HepG2 (cell line): ENCODE results near the gene TMOD2. TPM values are rescaled to one million over a fixed set of nuclear protein-coding genes. Genes with fewer than 3 reads are reported as not detected.

Experiments
- ATAC-seq: fragments of 200-7000 bp; cut with Tn5 transposase; 3 replicates; pipeline ENCODE4 v1.9.1; 2020; ENCODE audit warnings: mild to moderate bottlenecking, moderate library complexity
- BruUV-seq: library from RNA; stranded (reverse); fragments of 400-500 nt; replicated peaks from 2 replicates; lab custom pipeline; 2021; lab: Mats Ljungman, UMichigan
- CTCF ChIA-PET: fragments of 300-600 bp; formaldehyde crosslinking; extraction: SDS; loops from one replicate; lab custom pipeline; 2021; ENCODE audit warnings: low total read pairs, inconsistent platforms, low intra/inter-chr PET ratio; lab: Yijun Ruan, JAX
- POLR2A ChIA-PET: fragments of 350-600 bp; sonication (Branson Sonifier 250); formaldehyde crosslinking; loops from one replicate; lab custom pipeline; 2020; ENCODE audit warnings: antibody characterized with exemption, inconsistent platforms; lab: Yijun Ruan, JAX
- DNase-seq: peaks from one replicate; pipeline ENCODE4 v3.0.0-alpha.2; 2015; ENCODE audit warnings: low spot score
- FAIRE-seq: peaks from 3 replicates; lab custom pipeline; 2011; peaks lifted over from hg19 to GRCh38; lab: Jason Lieb, UNC
- H2AFZ ChIP-seq: one replicate; pipeline ENCODE4 v1.6.1; 2011; ENCODE audit warnings: low read length, inconsistent platforms
- H3K27ac ChIP-seq: fragments of 300-600 bp; 3 replicates; pipeline ENCODE4 v1.8.0; 2011; ENCODE audit warnings: mixed run types, mild to moderate bottlenecking, mixed read lengths, low read length, inconsistent platforms; ENCODE audit not compliant: insufficient read depth; ENCODE audit errors: extremely low read length
- H3K27me3 ChIP-seq, 2 experiments: fragments of 200-600 bp in 1 of 2; 2 replicates in 1 of 2; 3 replicates in 1 of 2; pipeline versions ENCODE4 v1.6.0 to v1.8.0; 2011; ENCODE audit warnings: low read length in 2 of 2, mild to moderate bottlenecking in 2 of 2, moderate library complexity in 2 of 2, inconsistent platforms in 1 of 2; ENCODE audit not compliant: insufficient read depth in 2 of 2, control insufficient read depth in 1 of 2
- H3K36me3 ChIP-seq, 2 experiments: fragments of 200-600 bp in 1 of 2; replicated peaks in 1 of 2; 2 replicates in 1 of 2; 3 replicates in 1 of 2; pipeline versions ENCODE4 v1.5.1 to v1.8.0; 2011; ENCODE audit warnings: low read length in 2 of 2, inconsistent platforms in 1 of 2; ENCODE audit not compliant: insufficient read depth in 2 of 2, control insufficient read depth in 1 of 2
- H3K4me1 ChIP-seq: 2 replicates; pipeline ENCODE4 v1.5.1; 2012; ENCODE audit warnings: low read length, inconsistent platforms; ENCODE audit not compliant: insufficient read depth
- H3K4me2 ChIP-seq: 2 replicates; pipeline ENCODE4 v1.6.0; 2011; ENCODE audit warnings: low read depth, low read length, inconsistent platforms
- H3K4me3 ChIP-seq, 3 experiments: fragments of 200-600 bp in 1 of 3; sonication (generic), shearing (Covaris generic) in 1 of 3; replicated peaks in 1 of 3; 2 replicates each; pipeline ENCODE4 v1.5.1; 2011 to 2016; ENCODE audit warnings: low read length in 3 of 3, inconsistent platforms in 2 of 3, low read depth in 2 of 3, mild to moderate bottlenecking in 2 of 3, control low read depth in 1 of 3, mixed read lengths in 1 of 3; ENCODE audit not compliant: insufficient read depth in 1 of 3
- H3K79me2 ChIP-seq: one replicate; pipeline ENCODE4 v1.6.1; 2011; ENCODE audit warnings: low read length, inconsistent platforms; ENCODE audit not compliant: insufficient read depth
- H3K9ac ChIP-seq: 2 replicates; pipeline ENCODE4 v1.6.0; 2011; ENCODE audit warnings: mild to moderate bottlenecking, low read depth, low read length, inconsistent platforms; ENCODE audit not compliant: insufficient read depth
- H3K9me3 ChIP-seq: 2 replicates; pipeline ENCODE4 v1.5.1; 2012; ENCODE audit warnings: mild to moderate bottlenecking, low read length
- H4K20me1 ChIP-seq: 2 replicates; pipeline ENCODE4 v1.6.0; 2011; ENCODE audit warnings: inconsistent platforms, mild to moderate bottlenecking, low read length, moderate library complexity; ENCODE audit not compliant: insufficient read depth
- BORCS8-MEF2B ChIP-seq: sonication (generic); formaldehyde crosslinking; IDR thresholded peaks from 2 replicates; pipeline ENCODE4 v1.8.0; 2022; ENCODE audit warnings: mild to moderate bottlenecking, missing genetic modification reagents
- CREB1 ChIP-seq, 2 experiments: fragments of 450-650 bp in 1 of 2; IDR thresholded peaks; 2 replicates each; pipeline ENCODE4 v1.6.1; 2016 to 2017; ENCODE audit warnings: control low read depth in 1 of 2, mild to moderate bottlenecking in 1 of 2, missing compliant biosample characterization in 1 of 2, missing genetic modification characterization in 1 of 2
- FOXA1 ChIP-seq, 2 experiments: fragments of 450-650 bp in 1 of 2; sonication (generic) in 1 of 2; formaldehyde crosslinking in 1 of 2; IDR thresholded peaks; 2 replicates each; pipeline versions ENCODE4 v1.4.0 to v1.6.1; 2016 to 2020; ENCODE audit warnings: missing genetic modification reagents in 1 of 2
- HOXA3 ChIP-seq: sonication (generic); formaldehyde crosslinking; IDR thresholded peaks from 2 replicates; pipeline ENCODE4 v1.5.0; 2020; ENCODE audit warnings: missing genetic modification reagents
- KDM2A ChIP-seq: sonication (generic); formaldehyde crosslinking; IDR thresholded peaks from 2 replicates; pipeline ENCODE4 v1.4.0; 2020; ENCODE audit warnings: low read depth, missing genetic modification reagents, borderline replicate concordance
- KLF16 ChIP-seq, 2 experiments: sonication (generic) in 1 of 2; formaldehyde crosslinking in 1 of 2; IDR thresholded peaks; 2 replicates each; pipeline versions ENCODE4 v1.6.1 to v1.8.0; 2016 to 2023; ENCODE audit warnings: missing genetic modification reagents in 2 of 2, missing compliant biosample characterization in 1 of 2
- ZBTB21 ChIP-seq: sonication (generic); formaldehyde crosslinking; IDR thresholded peaks from 2 replicates; pipeline ENCODE4 v1.4.0; 2020; ENCODE audit warnings: missing genetic modification reagents
- ZNF232 ChIP-seq: sonication (generic); formaldehyde crosslinking; IDR thresholded peaks from 2 replicates; pipeline ENCODE4 v1.4.0; 2020; ENCODE audit warnings: missing genetic modification reagents, borderline replicate concordance
- ZNF546 ChIP-seq: sonication (generic); formaldehyde crosslinking; conservative IDR thresholded peaks from 2 replicates; pipeline ENCODE4 v1.8.1; 2023; ENCODE audit warnings: mild to moderate bottlenecking, missing genetic modification reagents
- ZNF629 ChIP-seq: sonication (generic); formaldehyde crosslinking; conservative IDR thresholded peaks from 2 replicates; pipeline ENCODE4 v1.5.0; 2020; ENCODE audit warnings: missing genetic modification reagents
- ZNF790 ChIP-seq: sonication (generic); formaldehyde crosslinking; IDR thresholded peaks from 2 replicates; pipeline ENCODE4 v1.8.0; 2022; ENCODE audit warnings: missing genetic modification reagents, mild to moderate bottlenecking, borderline replicate concordance
- WGBS: methylation state at CpG from one replicate; pipeline ENCODE4 v1.1.6; 2017; ENCODE audit warnings: low lambda C conversion rate; 5-methylcytosine and 5-hydroxymethylcytosine counted together
- in situ Hi-C: cut with HindIII; loops from 2 replicates; pipeline ENCODE4 v1.10.0; 2017; ENCODE audit warnings: low pct_unique_long_range_greater_than_20kb; ENCODE audit not compliant: extremely low pct_ligation_motif_present
- intact Hi-C: fragments of 100-400 bp; cut with micrococcal nuclease; formaldehyde crosslinking; loops from one replicate; pipeline ENCODE4 v1.10.0; 2022; ENCODE audit not compliant: unreplicated experiment
- polyA plus RNA-seq, 8 experiments: library from polyadenylated mRNA; depleted of rRNA in 3 of 8; stranded (reverse) in 7 of 8; unstranded in 1 of 8; fragments of >200 nt; fragmentation: Illumina TruSeq in 4 of 8; extraction: Trizol in 4 of 8; gene quantifications; 2 replicates each; pipeline versions ENCODE4 v1.2.1 to v1.2.3, GENCODE V29; 2011 to 2016; ENCODE audit warnings: low read depth in 4 of 8, missing spikeins in 1 of 8, mixed read lengths in 1 of 8; ENCODE audit not compliant: insufficient read depth in 1 of 8
- total RNA-seq, 5 experiments: library from RNA; depleted of rRNA; stranded (reverse); fragments of >200 nt; fragmentation: Illumina TruSeq; extraction: Trizol; gene quantifications; 2 replicates each; pipeline ENCODE4 v1.2.3, GENCODE V29; 2016; ENCODE audit warnings: low read depth in 1 of 5
- TF ChIP-seq, protein P1 (sequence below), 2 experiments: fragments of 450-650 bp in 1 of 2; sonication (generic) in 1 of 2; formaldehyde crosslinking; IDR thresholded peaks; 2 replicates each; pipeline versions ENCODE4 v1.5.0 to v1.8.0; 2020 to 2022; ENCODE audit warnings: mild to moderate bottlenecking in 1 of 2, missing genetic modification reagents in 1 of 2
- TF ChIP-seq, protein P2 (sequence below): sonication (generic); formaldehyde crosslinking; IDR thresholded peaks from 2 replicates; pipeline ENCODE4 v1.8.1; 2023; ENCODE audit warnings: missing genetic modification reagents, inconsistent platforms, borderline replicate concordance
- TF ChIP-seq, protein P3 (sequence below): sonication (generic); formaldehyde crosslinking; IDR thresholded peaks from 2 replicates; pipeline ENCODE4 v1.5.0; 2020; ENCODE audit warnings: missing genetic modification reagents

The TMOD2 gene
- total and polyA plus RNA-seq, 2 of the 13 experiments (the other 11 are each of a cell fraction or from before 2014, with no cell fraction given) = 0.01 to 0.02 TPM

DNA sequence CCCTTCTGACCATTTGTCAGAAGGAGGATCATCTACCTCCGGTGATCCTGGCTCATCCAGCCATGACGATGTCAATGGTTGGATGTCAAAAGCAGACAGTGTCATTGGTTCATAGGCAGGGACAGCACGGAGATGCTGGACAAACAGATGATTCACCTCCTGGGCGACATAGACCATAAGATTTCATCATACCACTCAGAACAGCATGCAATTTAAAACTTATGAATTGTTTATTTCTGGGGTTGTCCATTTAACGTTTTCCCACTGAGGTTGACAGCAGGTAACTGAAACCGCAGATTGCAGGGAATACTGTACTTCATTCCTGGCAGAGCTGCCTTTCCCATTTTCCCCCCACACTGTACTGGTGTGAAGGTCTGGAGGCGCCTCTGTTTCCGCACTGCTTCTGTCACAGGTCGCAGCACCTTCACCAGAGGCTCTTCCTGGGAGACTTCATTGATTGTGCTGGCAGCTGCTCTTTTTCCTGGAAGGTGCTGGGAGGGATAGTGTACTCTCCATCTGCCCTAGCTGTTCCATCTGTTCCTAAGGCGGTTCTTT is 45.5 kb downstream of the TMOD2 start (continued):
- no peak for TF ChIP-seq ZNF232
- 0 out of 4 replicates have a peak, but pooled peaks of 1 of the 2 experiments have one; percentile 32 for TF ChIP-seq KLF16 (CRISPR knock-in tag; IDR thresholded peaks at IDR 0.05)
- TF ChIP-seq, protein P1, sequence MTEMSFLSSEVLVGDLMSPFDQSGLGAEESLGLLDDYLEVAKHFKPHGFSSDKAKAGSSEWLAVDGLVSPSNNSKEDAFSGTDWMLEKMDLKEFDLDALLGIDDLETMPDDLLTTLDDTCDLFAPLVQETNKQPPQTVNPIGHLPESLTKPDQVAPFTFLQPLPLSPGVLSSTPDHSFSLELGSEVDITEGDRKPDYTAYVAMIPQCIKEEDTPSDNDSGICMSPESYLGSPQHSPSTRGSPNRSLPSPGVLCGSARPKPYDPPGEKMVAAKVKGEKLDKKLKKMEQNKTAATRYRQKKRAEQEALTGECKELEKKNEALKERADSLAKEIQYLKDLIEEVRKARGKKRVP (CRISPR knock-in tag; IDR thresholded peaks at IDR 0.05) = peak in 1 of 2 experiments; percentile 94; a peak in 2 of 4 replicates
- TF ChIP-seq ZNF790 (CRISPR knock-in tag) = no peak
- 0 out of 2 replicates have a peak, but pooled peaks have one; percentile 25 for TF ChIP-seq KDM2A (CRISPR knock-in tag)
- TF ChIP-seq ZNF629 (CRISPR knock-in tag) = no peak
- peak; percentile 70 for TF ChIP-seq ZBTB21
- no peak for TF ChIP-seq ZNF546 (CRISPR knock-in tag)
- TF ChIP-seq CREB1 (IDR thresholded peaks at IDR 0.05) = peak; percentile 72
- no peak for TF ChIP-seq CREB1 (CRISPR knock-in tag; IDR thresholded peaks at IDR 0.05)
- TF ChIP-seq, all 625 proteins: peak for 17

DNA sequence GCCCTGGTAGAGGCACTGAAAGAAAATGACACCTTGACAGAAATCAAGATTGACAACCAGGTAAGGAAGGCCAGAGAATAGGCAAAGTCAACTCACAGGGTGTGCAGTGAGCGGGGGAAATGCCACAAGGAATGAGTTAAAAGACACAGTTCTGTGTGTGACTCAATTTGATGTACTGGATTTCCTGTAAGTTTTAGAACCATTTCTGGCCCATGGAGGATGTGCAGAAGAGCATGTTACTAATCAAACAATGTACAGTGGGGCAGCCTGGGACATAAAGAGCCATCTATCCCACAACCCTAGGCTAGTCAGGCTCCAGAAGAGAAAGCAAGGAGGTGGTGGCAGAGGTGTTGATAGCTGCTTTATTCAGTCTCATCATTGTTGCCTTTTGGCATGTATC is 46.9 kb downstream of the TMOD2 start:
- Histone ChIP-seq H3K79me2 (no peaks in the 10 kb centered on the region), H3K4me2 (no peak overlapping the region), H3K27me3 (peaks cover 0 to 2% of the 10 kb centered on the region in 2 experiments; a peak in 2 of 5 replicates), H3K4me1 (peaks cover 8% of the 10 kb centered on the region), H3K4me3 (no peak overlapping the region), H3K9ac (no peak overlapping the region), H3K36me3 (no peaks in the 10 kb centered on the region), H3K9me3 (no peaks in the 10 kb centered on the region), H2AFZ (no peak overlapping the region), H3K27ac (no peak overlapping the region), H4K20me1 (no peaks in the 10 kb centered on the region)
- no TSS peak for BruUV-seq
- CTCF ChIA-PET = no interaction called here
- FAIRE-seq = no peak
- TF ChIP-seq, protein P2, sequence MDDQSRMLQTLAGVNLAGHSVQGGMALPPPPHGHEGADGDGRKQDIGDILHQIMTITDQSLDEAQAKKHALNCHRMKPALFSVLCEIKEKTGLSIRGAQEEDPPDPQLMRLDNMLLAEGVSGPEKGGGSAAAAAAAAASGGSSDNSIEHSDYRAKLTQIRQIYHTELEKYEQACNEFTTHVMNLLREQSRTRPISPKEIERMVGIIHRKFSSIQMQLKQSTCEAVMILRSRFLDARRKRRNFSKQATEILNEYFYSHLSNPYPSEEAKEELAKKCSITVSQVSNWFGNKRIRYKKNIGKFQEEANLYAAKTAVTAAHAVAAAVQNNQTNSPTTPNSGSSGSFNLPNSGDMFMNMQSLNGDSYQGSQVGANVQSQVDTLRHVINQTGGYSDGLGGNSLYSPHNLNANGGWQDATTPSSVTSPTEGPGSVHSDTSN (CRISPR knock-in tag) = no peak
- TF ChIP-seq FOXA1 (IDR thresholded peaks at IDR 0.05) (no peak), FOXA1 (CRISPR knock-in tag; IDR thresholded peaks at IDR 0.05) (no peak), BORCS8-MEF2B (CRISPR knock-in tag) (no peak), HOXA3 (CRISPR knock-in tag) (no peak)
- TF ChIP-seq, protein P3, sequence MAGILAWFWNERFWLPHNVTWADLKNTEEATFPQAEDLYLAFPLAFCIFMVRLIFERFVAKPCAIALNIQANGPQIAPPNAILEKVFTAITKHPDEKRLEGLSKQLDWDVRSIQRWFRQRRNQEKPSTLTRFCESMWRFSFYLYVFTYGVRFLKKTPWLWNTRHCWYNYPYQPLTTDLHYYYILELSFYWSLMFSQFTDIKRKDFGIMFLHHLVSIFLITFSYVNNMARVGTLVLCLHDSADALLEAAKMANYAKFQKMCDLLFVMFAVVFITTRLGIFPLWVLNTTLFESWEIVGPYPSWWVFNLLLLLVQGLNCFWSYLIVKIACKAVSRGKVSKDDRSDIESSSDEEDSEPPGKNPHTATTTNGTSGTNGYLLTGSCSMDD (CRISPR knock-in tag) = no peak
- no peak for DNase-seq
- WGBS = 95% methylated on average over 1 of the region's 1 CpG
- intact Hi-C loops = no loop called here
- no peak for ATAC-seq
- POLR2A ChIA-PET = no interaction called here
- in situ Hi-C loops = no loop called here
